ENCODE data around the gene ZNF215. TPM values are rescaled to one million over a fixed set of nuclear protein-coding genes. Genes with fewer than 3 reads are reported as not detected.
"Not testable (repeated sequence)": the region's sequence is repeated elsewhere in the genome, so short reads cannot be mapped to it uniquely, and the experiment has no call there.

The ZNF215 gene
- total and polyA plus RNA-seq, 2 donors (not counting 3 experiments of a cell fraction or from before 2014, with no cell fraction given) = 1.2 to 2.9 TPM

GRCh38 chr11:6882751-6883150 is 43.5 kb upstream of the ZNF215 start:
- intact Hi-C loops (cut with micrococcal nuclease) (no loop called here), dilution Hi-C loops (cut with MboI; ENCODE audit: extremely low pct_ligation_motif_present, low sequenced_read_pairs) (no loop called here)
- no peaks in the 10 kb centered on the region for H3K79me2 ChIP-seq (ENCODE audit: control insufficient read depth, insufficient read depth, low read length)
- H3K4me3 ChIP-seq (replicated peaks in 1 of 3; ENCODE audit: insufficient read depth in 1 of 3, low read depth in 1 of 3, low read length in 3 of 3) = no peak overlapping the region
- H3K4me2 ChIP-seq (ENCODE audit: insufficient read depth, low read length) = no peak overlapping the region
- DNase-seq (ENCODE audit: low read depth, low spot score) = no peak
- no peaks in the 10 kb centered on the region for H3K9me3 ChIP-seq (replicated peaks; ENCODE audit: control insufficient read depth, insufficient read depth, low read length)
- CTCF ChIA-PET = no interaction called here
- peaks cover 0 to 5% of the 10 kb centered on the region in 2 experiments for H3K27me3 ChIP-seq (ENCODE audit: control insufficient read depth in 2 of 2, insufficient read depth in 2 of 2, low read length in 2 of 2)
- POLR2A ChIA-PET = no interaction called here
- H4K20me1 ChIP-seq (replicated peaks; ENCODE audit: control insufficient read depth, extremely low read depth, insufficient read depth, low read length) = no peaks in the 10 kb centered on the region
- no peaks in the 10 kb centered on the region for H3K9me1 ChIP-seq (replicated peaks; ENCODE audit: control insufficient read depth, extremely low read depth, insufficient read depth, low read length)
- no peak overlapping the region for H2AFZ ChIP-seq (ENCODE audit: low read depth, low read length)
- H3K27ac ChIP-seq (ENCODE audit: insufficient read depth, low read depth, low read length) = no peak overlapping the region
- no peaks in the 10 kb centered on the region for H3K36me3 ChIP-seq (ENCODE audit: control insufficient read depth in 2 of 2, extremely low read depth in 1 of 2, insufficient read depth in 2 of 2, low read length in 2 of 2)
- no peak for FAIRE-seq
- no TSS peak for BruUV-seq (replicated peaks)
- TF ChIP-seq EZH2 (IDR thresholded peaks at IDR 0.05; ENCODE audit: borderline replicate concordance, low read depth, low read length, severe bottlenecking) (no peak), JUN (IDR thresholded peaks at IDR 0.05; ENCODE audit: borderline replicate concordance, insufficient read depth, insufficient read length, low read depth) (no peak), POLR2AphosphoS5 (IDR thresholded peaks at IDR 0.05; ENCODE audit: insufficient read depth, low read depth, low read length) (no peak), GATA2 (IDR thresholded peaks at IDR 0.05; ENCODE audit: insufficient read depth, insufficient read length, low read depth, low read length) (no peak), FOS (IDR thresholded peaks at IDR 0.05; ENCODE audit: borderline replicate concordance, insufficient read depth, low read length) (no peak), MYC (IDR thresholded peaks at IDR 0.05; ENCODE audit: low read depth, low read length) (no peak), CTCF (IDR thresholded peaks at IDR 0.05; ENCODE audit: extremely low read depth in 1 of 2, insufficient read depth in 1 of 2, low read depth in 1 of 2, low read length in 2 of 2) (no peak), POLR2A (IDR thresholded peaks at IDR 0.05; ENCODE audit: low read depth, low read length) (no peak)
- TF ChIP-seq, protein P1, sequence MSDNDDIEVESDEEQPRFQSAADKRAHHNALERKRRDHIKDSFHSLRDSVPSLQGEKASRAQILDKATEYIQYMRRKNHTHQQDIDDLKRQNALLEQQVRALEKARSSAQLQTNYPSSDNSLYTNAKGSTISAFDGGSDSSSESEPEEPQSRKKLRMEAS (IDR thresholded peaks at IDR 0.05; ENCODE audit: insufficient read depth, insufficient read length) = no peak
- no peak overlapping the region for H3K9ac ChIP-seq (replicated peaks; ENCODE audit: extremely low read depth, insufficient read depth, low read length)
- H3K4me1 ChIP-seq (ENCODE audit: control insufficient read depth, extremely low read depth, insufficient read depth, low read length) = no peaks in the 10 kb centered on the region

DNA sequence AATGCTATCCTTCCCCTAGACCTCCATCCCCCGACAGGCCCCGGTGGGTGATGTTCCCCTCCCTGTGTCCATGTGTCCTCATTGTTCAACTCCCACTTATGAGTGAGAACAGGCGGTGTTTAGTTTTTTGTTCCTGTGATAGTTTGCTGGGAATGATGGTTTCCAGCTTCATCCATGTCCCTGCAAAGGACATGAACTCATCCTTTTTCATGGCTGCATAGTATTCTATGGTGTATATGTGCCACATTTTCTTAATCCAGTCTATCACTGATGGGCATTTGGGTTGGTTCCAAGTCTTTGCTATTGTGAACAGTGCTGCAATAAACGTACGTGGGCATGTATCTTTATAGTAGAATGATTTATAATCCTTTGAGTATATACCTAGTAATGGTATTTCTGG is 38.5 kb upstream of the ZNF215 start:
- H3K4me1 ChIP-seq (ENCODE audit: control insufficient read depth, extremely low read depth, insufficient read depth, low read length); H2AFZ ChIP-seq (ENCODE audit: low read depth, low read length); H3K36me3 ChIP-seq (ENCODE audit: control insufficient read depth in 2 of 2, extremely low read depth in 1 of 2, insufficient read depth in 2 of 2, low read length in 2 of 2); DNase-seq (ENCODE audit: low read depth, low spot score); H3K27me3 ChIP-seq (ENCODE audit: control insufficient read depth in 2 of 2, insufficient read depth in 2 of 2, low read length in 2 of 2); H3K79me2 ChIP-seq (ENCODE audit: control insufficient read depth, insufficient read depth, low read length); H3K9me1 ChIP-seq (replicated peaks; ENCODE audit: control insufficient read depth, extremely low read depth, insufficient read depth, low read length); H3K9ac ChIP-seq (replicated peaks; ENCODE audit: extremely low read depth, insufficient read depth, low read length); H3K27ac ChIP-seq (ENCODE audit: insufficient read depth, low read depth, low read length); H4K20me1 ChIP-seq (replicated peaks; ENCODE audit: control insufficient read depth, extremely low read depth, insufficient read depth, low read length); dilution Hi-C loops (cut with MboI; ENCODE audit: extremely low pct_ligation_motif_present, low sequenced_read_pairs); intact Hi-C loops (cut with micrococcal nuclease); H3K4me2 ChIP-seq (ENCODE audit: insufficient read depth, low read length); POLR2A ChIA-PET; H3K4me3 ChIP-seq (replicated peaks in 1 of 3; ENCODE audit: insufficient read depth in 1 of 3, low read depth in 1 of 3, low read length in 3 of 3); CTCF ChIA-PET; H3K9me3 ChIP-seq (replicated peaks; ENCODE audit: control insufficient read depth, insufficient read depth, low read length); BruUV-seq (replicated peaks); FAIRE-seq: not testable (repeated sequence)
